Effector memory CD4-positive, alpha-beta T cell (primary cell): ENCODE measurements around the gene ZNF576.

Experiments
- DNase-seq, 3 donors: peaks; one replicate each; pipeline ENCODE4 v3.0.0-alpha.2; 2020
- H3K27ac ChIP-seq: 2 replicates; pipeline ENCODE4 v1.7.0; 2013; ENCODE audit warnings: mild to moderate bottlenecking, low read length, moderate library complexity; ENCODE audit not compliant: insufficient read depth, poor library complexity, severe bottlenecking
- H3K27me3 ChIP-seq: replicated peaks from 2 replicates; pipeline ENCODE4 v1.7.0; 2013; ENCODE audit warnings: mild to moderate bottlenecking, low read length; ENCODE audit not compliant: insufficient read depth, control insufficient read depth, poor library complexity, severe bottlenecking
- H3K36me3 ChIP-seq: 2 replicates; pipeline ENCODE4 v1.7.0; 2013; ENCODE audit warnings: mild to moderate bottlenecking, low read length, moderate library complexity; ENCODE audit not compliant: control insufficient read depth, insufficient read depth
- H3K4me1 ChIP-seq: 2 replicates; pipeline ENCODE4 v1.7.0; 2013; ENCODE audit warnings: low read length, mild to moderate bottlenecking; ENCODE audit not compliant: control insufficient read depth, insufficient read depth, poor library complexity, severe bottlenecking
- H3K4me3 ChIP-seq: 2 replicates; pipeline ENCODE4 v1.7.0; 2013; ENCODE audit warnings: low read length, low read depth, mild to moderate bottlenecking; ENCODE audit not compliant: insufficient read depth, poor library complexity, severe bottlenecking
- H3K9me3 ChIP-seq: 2 replicates; pipeline ENCODE4 v1.7.0; 2013; ENCODE audit warnings: mild to moderate bottlenecking, low read length, moderate library complexity; ENCODE audit not compliant: control insufficient read depth

ZNF576 gene

DNA sequence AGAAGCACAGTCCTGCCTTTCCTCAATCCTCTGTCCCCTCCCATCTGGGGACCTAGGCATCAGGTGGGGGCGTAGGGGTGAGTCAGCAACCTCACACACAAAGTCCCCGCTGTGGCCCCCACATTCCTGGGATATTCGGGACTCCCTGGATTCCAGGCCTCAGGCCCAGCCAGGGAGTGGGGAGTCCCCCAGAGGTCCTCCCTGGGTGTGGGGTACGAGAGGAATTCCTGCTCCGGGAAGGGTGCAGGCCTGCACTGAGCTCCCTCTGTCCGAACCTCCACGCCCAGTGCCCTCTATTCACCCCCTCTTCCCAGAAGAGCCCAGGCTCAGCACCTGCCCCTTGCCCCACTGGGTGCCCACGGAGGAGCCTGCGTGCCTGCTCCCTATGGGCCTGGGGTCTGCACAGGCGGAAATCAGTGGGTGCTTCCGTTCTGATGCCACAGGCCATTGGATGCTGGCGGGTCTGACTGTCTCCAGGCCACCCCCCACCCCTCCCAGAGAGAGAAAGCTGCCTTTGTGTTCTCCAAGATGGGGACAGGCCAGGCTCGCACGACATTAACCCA, 39.8 kb downstream of the ZNF576 start:
- Histone ChIP-seq H3K4me3 (no peak overlapping the region), H3K27me3 (peaks cover 2% of the 10 kb centered on the region), H3K27ac (no peak overlapping the region), H3K4me1 (peaks cover 5% of the 10 kb centered on the region), H3K36me3 (no peaks in the 10 kb centered on the region), H3K9me3 (no peaks in the 10 kb centered on the region)
- no peak for DNase-seq

DNA sequence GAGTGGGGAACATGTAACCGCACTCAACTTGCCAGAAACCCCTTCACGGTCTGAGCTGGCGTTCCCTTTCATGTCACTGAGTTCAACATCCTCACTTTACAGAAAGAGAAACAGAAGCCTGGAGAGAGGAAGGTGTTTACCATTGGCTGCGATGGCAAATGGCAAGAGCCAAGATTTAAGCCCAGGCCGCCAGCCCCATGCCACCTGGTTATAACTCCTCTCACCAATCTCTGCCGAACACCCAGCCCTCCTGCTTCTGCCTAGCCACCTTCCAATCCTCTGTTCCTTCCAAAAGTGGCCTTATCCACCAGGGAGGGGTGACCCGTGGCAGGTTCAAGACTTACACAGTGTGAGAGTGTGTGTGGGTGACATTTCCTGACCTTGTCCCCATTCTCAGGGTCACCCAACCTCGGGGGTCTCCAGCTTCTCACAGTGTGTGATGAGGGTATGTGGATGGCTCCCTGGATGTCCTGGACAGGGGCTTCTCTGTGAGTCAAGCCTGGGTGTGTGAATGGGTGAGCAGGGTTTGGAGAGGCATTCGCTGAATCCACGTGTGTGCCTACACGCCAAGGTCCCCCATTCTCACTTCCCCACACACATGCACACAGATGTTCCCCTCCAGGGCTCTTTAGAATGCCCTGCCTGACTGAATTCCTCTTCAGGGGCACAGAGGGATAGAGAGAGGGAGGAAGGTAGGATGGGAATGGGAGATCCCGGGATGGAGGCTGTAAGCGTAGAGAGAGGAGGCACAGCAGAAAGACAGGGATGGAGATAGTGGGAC, 42.0 kb downstream of the ZNF576 start:
- DNase-seq, result no peak
- no peaks in the 10 kb centered on the region for H3K9me3 ChIP-seq
- H3K27ac ChIP-seq, result no peak overlapping the region
- H3K36me3 ChIP-seq, result no peaks in the 10 kb centered on the region
- H3K4me1 ChIP-seq, result peaks cover 5% of the 10 kb centered on the region
- H3K27me3 ChIP-seq, result peaks cover 2% of the 10 kb centered on the region
- no peak overlapping the region for H3K4me3 ChIP-seq

DNA sequence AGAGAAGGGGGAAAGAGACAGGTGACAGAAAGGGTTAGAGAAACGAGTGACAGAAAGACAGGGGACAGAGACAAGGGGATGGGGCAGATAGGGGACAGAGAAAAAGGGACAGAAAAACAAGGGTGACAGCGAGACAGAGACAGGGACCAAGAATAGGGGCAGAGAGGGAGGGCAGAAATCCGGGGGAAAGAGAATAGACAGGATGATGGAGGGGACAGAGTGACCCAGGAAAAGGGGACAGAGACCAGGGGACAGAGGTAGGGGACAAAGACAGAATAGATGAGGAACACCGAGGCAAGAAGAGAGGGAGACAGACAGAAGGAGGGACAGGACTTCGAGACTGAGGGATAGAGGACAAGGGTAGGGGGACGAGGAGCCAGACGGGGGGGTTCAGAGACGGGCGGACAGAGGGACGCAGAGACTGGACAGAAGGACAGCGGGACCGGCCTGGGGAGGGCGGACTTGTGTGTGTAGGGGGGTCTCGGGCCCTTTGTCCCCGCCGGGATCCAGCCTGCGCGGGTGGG, 42.7 kb downstream of the ZNF576 start:
- no peaks in the 10 kb centered on the region for H3K36me3 ChIP-seq
- no peak for DNase-seq
- H3K27ac ChIP-seq, result no peak overlapping the region
- H3K27me3 ChIP-seq, result peaks cover 2% of the 10 kb centered on the region
- H3K9me3 ChIP-seq, result no peaks in the 10 kb centered on the region
- H3K4me1 ChIP-seq, result peaks cover 5% of the 10 kb centered on the region
- H3K4me3 ChIP-seq, result no peak overlapping the region

DNA sequence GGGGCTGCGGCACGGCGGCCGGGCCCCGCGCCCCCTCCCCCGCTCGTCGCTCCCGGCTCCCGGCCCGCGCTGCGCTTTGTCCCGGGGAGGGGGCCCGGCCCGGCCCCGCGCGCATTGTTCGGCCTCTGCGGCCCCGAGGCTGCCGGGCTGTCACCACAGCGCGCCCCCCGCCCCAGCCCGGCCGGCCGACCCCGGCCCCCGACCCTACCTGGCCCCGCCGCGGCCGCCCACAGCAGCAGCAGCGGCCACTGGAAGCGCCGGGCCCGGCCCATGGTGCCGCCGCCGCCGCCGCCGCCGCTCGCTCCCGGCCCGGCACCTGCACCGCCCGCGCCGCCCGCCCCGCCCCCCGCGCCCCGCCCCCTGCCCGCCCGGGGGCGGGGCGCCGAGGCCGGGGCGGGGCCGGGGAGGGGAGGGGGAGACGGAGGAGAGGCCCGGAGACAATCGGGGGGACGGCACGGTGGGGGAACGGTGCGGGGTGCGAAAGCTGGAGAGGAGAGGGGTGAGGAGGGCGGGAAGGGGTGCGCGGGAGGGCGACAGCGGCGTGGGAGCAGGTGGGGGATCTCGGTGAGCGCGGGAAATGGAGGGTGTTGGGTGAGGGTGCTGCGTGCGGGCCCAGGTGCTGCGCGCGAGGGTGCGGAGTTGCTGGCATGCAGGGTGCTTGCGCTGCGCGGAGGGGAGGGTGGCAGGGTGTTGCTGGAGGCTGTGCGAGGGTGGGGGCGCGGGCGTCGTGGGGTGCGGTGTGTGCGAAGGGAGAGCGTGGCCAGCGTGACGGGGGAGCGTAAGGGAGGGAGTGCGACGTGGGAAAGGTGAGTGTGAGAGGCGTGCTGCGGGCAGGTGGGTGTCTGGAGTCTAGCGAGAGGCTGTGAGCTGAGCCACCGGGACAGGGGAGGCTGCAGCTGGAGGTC, 43.4 kb downstream of the ZNF576 start, which contains the start of gene CADM4:
CADM4 (minus strand) TSS at position 332 of the 905 bp plus-strand sequence; CDS start at position 272, 60 bp downstream.
- Histone ChIP-seq H3K9me3 (no peaks in the 10 kb centered on the region), H3K4me3 (peak within 1 kb of the TSS; percentile 69), H3K27ac (no peak within 1 kb of the TSS), H3K27me3 (peaks cover 2% of the 10 kb centered on the region), H3K4me1 (peaks cover 5% of the 10 kb centered on the region), H3K36me3 (no peaks in the 10 kb centered on the region)
- DNase-seq, result peak; percentile 27 to 44 (median 44)

DNA sequence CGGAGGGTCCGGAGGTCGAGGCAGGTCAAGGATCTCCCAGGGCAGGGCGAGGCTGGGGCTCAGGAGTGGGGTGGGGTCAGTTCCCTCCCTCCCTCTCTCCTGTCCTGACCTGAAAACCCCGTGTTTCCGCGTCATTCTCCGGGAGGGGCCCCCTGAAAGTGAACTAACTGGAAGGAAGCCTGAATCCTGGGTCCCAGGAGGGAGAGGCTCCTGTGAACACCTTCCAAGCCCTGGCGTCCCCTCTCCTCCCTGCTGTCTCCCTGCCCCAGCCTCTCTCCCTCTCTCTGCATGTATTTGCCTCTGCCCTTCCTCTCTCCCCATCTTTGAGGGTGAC, 44.0 kb downstream of the ZNF576 start:
- Histone ChIP-seq H3K36me3 (no peaks in the 10 kb centered on the region), H3K27me3 (peaks cover 2% of the 10 kb centered on the region), H3K4me3 (peak overlapping the region; percentile 69), H3K9me3 (no peaks in the 10 kb centered on the region), H3K4me1 (peaks cover 5% of the 10 kb centered on the region), H3K27ac (no peak overlapping the region)
- DNase-seq, result no peak

DNA sequence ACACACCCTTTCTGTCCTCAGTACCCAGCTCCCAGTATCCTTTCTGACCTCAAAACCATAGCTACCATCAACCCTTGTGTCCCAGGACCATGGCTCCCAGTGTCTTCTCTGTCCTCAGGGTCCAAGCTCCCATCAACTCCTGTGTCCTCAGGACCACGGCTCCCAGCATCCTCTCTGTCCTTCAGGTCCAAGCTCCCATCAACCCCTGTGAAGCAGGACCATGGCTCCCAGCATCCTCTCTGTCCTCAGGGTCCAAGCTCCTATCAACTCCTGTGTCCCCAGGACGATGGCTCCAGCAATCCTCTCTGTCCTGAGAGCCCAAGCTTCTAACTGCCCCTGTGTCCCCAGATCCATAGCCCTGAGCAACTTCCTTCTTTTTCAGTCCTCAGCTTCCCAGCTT, 44.9 kb downstream of the ZNF576 start:
- H3K27me3 ChIP-seq, result peaks cover 2% of the 10 kb centered on the region
- DNase-seq, result no peak

DNA sequence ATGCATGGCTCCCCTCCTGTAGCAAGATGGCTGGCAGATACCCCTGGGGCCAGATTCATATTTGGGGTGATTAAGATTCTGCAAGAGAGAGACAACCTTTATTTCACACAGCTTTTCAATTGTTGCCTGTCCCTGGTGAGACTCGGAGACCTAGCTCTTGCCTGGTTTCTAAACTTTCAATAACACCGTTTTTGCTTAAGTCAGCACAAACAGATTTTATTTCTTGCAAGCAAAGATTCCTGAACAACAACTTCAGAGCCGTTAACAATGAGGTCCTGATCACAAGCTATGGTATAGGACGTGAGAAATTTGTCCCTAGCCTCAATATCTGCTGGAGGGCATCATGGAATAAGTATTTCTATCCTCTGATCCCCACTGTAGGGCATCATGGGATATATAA, 46.1 kb downstream of the ZNF576 start:
- no peak for DNase-seq
- Histone ChIP-seq H3K27me3 (no peaks in the 10 kb centered on the region), H3K36me3 (no peaks in the 10 kb centered on the region), H3K4me1 (peaks cover 5% of the 10 kb centered on the region), H3K27ac (no peak overlapping the region), H3K4me3 (no peak overlapping the region), H3K9me3 (no peaks in the 10 kb centered on the region)

More for the DNA sequence above, 44.9 kb downstream of the ZNF576 start:
- Histone ChIP-seq H3K27ac (no peak overlapping the region), H3K36me3 (no peaks in the 10 kb centered on the region), H3K9me3 (no peaks in the 10 kb centered on the region), H3K4me3 (no peak overlapping the region), H3K4me1 (peaks cover 5% of the 10 kb centered on the region)

DNA sequence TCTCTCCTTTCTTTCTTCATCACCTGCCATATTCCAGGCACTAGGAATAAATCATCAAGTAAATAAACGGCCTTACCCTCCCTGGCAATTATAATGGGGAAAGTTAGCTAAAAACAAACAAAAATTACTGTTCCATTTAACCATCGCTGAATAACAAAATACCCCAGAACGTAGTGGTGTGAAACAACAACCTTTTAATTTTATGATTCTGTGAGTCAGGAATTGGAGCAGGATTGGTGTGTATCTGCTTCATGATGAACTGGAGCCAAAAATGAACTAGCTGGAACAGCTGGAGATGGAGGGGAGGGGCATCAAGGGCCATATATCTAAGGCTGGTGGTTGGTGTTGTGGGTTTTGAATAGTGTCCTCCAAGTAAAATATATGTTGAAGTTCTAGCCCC, 46.9 kb downstream of the ZNF576 start:
- Histone ChIP-seq H3K27me3 (no peaks in the 10 kb centered on the region), H3K36me3 (no peaks in the 10 kb centered on the region)
- DNase-seq, result no peak

DNA sequence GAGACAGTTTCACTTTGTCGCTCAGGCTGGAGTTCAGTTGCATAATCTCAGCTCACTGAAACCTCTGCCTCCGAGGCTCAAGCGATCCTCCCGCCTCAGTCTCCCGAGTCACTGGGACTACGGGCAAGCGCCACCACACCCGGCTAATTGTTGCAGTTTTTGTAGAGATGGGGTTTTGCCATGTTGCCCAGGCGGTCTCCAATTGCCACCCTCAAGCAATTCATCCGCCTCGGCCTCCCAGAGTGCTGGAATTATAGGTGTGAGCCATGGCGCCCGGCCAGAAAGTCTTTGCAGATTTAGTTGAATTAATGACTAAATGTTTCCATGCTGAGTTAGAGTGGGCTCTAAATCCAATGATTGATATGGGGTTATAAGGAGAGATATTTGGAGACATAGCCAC, 47.8 kb downstream of the ZNF576 start:
- Histone ChIP-seq H3K36me3 (no peaks in the 10 kb centered on the region), H3K27ac (no peak overlapping the region), H3K27me3 (no peaks in the 10 kb centered on the region), H3K9me3 (no peaks in the 10 kb centered on the region), H3K4me1 (peaks cover 1% of the 10 kb centered on the region), H3K4me3 (no peak overlapping the region)
- DNase-seq, result no peak

More for the DNA sequence above, 46.9 kb downstream of the ZNF576 start:
- peaks cover 5% of the 10 kb centered on the region for H3K4me1 ChIP-seq
- no peak overlapping the region for H3K4me3 ChIP-seq
- H3K9me3 ChIP-seq, result no peaks in the 10 kb centered on the region
- no peak overlapping the region for H3K27ac ChIP-seq
